Subcutaneous abdominal adipose tissue (tissue), 5 donors: ENCODE results near the gene STRADB.
A peak's percentile ranks its signal among the peaks of the same experiment; 100 is the strongest.

Source experiments
- H3K27ac ChIP-seq: one replicate; pipeline ENCODE4 v1.7.0; 2013; ENCODE audit warnings: low read depth, mild to moderate bottlenecking, inconsistent platforms, low read length, moderate library complexity
- H3K27me3 ChIP-seq, 5 donors: one replicate each; pipeline ENCODE4 v1.7.0; 2013; ENCODE audit warnings: low read length in 5 of 5, inconsistent platforms in 1 of 5; ENCODE audit not compliant: control insufficient read depth in 5 of 5, insufficient read depth in 4 of 5
- H3K36me3 ChIP-seq, 5 donors: one replicate each; pipeline ENCODE4 v1.7.0; 2013; ENCODE audit warnings: low read length in 5 of 5; ENCODE audit not compliant: control insufficient read depth in 5 of 5, insufficient read depth in 5 of 5
- H3K4me1 ChIP-seq, 5 donors: one replicate each; pipeline ENCODE4 v1.7.0; 2013; ENCODE audit warnings: low read length in 5 of 5, mild to moderate bottlenecking in 3 of 5, moderate library complexity in 1 of 5; ENCODE audit not compliant: control insufficient read depth in 5 of 5, insufficient read depth in 5 of 5
- H3K4me3 ChIP-seq, 5 donors: one replicate each; pipeline ENCODE4 v1.7.0; 2013; ENCODE audit warnings: low read length in 5 of 5, low read depth in 1 of 5
- H3K9ac ChIP-seq, 5 donors: one replicate each; pipeline ENCODE4 v1.7.0; 2013; ENCODE audit warnings: low read length in 5 of 5, mild to moderate bottlenecking in 4 of 5, moderate library complexity in 3 of 5
- H3K9me3 ChIP-seq, 5 donors: one replicate each; pipeline ENCODE4 v1.7.0; 2013; ENCODE audit warnings: low read length in 5 of 5; ENCODE audit not compliant: control insufficient read depth in 5 of 5
- donor health status: healthy.
- donor health status: healthy.
- donor health status: healthy.
- donor health status: healthy.
- donor health status: healthy.

The STRADB gene, protein sequence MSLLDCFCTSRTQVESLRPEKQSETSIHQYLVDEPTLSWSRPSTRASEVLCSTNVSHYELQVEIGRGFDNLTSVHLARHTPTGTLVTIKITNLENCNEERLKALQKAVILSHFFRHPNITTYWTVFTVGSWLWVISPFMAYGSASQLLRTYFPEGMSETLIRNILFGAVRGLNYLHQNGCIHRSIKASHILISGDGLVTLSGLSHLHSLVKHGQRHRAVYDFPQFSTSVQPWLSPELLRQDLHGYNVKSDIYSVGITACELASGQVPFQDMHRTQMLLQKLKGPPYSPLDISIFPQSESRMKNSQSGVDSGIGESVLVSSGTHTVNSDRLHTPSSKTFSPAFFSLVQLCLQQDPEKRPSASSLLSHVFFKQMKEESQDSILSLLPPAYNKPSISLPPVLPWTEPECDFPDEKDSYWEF

DNA sequence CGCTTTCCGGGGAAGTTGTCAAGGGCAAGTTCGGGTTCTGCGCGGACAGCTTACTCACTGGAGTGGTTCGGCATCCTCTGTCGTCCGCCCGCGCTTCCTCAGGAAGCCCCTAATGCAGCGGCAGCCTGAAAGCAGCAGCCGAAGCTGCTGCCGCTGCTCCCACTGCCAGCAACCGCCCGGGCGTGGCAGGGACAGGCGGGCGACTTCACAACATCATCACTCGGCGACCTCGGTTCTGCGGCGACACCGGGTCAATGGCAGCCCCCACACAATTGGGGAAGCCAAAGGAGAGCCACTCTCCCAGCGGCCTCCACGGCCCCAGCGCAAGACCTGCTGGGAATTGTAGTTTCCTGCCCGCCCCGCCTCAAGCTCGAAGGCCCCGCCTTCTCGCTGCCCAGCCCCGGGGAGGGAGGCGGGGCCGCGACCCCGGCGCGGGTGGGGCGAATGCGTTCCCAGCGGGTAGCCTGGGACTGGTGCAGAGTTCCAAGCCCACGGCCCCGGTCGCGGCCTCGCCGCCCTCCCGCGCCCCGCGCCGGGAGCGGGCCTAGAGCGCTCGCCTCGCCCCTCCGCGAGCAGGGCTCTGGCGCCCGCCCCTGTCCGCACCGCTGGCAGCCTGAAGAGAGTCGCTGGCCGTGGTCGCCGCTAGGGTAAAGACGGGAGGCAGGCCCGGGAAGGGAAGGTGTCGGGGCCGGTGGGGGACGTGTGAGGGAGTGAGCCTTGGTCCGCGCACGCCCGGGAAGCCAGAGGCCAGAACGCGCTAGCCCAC lies at the start of gene STRADB, which contains the start of gene TRAK2:
Gene STRADB, plus strand, starts transcription at position 449 of the 766 bp plus-strand sequence. CDS start 3,101 bp downstream, outside the sequence.
Gene TRAK2, minus strand, starts transcription at position 167 of the 766 bp plus-strand sequence. CDS start 30,951 bp downstream, outside the sequence.
- Histone ChIP-seq H3K27ac (peak within 1 kb of the TSS; percentile 86), H3K36me3 (peaks cover 0 to 6% (median 0%) of the 10 kb centered on the region in 5 donors), H3K9ac (peak within 1 kb of the TSS; percentile 75 to 91 (median 85)), H3K4me1 (peaks cover 0 to 36% (median 29%) of the 10 kb centered on the region in 5 donors), H3K4me3 (peak within 1 kb of the TSS; percentile 89 to 97 (median 95)), H3K9me3 (no peaks in the 10 kb centered on the region), H3K27me3 (no peaks in the 10 kb centered on the region)

DNA sequence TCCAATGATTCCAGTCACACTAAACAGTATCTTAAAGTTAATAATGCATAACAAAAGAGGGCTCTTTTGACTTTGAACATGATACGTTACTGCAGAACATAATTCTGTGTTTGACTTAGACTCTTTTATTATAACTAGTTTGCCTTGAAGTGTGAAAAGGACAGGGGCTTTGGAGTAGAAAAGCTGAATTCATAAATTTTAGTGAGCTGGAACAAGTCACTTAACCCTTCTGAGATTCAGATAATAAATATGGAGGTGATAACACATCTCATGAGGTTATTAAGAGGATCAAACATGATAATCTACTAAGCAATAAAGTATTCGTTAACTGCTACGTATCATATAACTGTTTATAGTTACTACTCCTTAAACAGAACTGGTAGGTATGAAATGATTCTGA lies 49.7 kb upstream of the STRADB start:
- Histone ChIP-seq H3K27me3 (no peaks in the 10 kb centered on the region), H3K9me3 (no peaks in the 10 kb centered on the region), H3K36me3 (peaks cover 13 to 23% (median 20%) of the 10 kb centered on the region in 5 donors), H3K4me1 (peaks cover 0 to 25% (median 6%) of the 10 kb centered on the region in 5 donors), H3K4me3 (no peak overlapping the region), H3K27ac (no peak overlapping the region), H3K9ac (no peak overlapping the region)

DNA sequence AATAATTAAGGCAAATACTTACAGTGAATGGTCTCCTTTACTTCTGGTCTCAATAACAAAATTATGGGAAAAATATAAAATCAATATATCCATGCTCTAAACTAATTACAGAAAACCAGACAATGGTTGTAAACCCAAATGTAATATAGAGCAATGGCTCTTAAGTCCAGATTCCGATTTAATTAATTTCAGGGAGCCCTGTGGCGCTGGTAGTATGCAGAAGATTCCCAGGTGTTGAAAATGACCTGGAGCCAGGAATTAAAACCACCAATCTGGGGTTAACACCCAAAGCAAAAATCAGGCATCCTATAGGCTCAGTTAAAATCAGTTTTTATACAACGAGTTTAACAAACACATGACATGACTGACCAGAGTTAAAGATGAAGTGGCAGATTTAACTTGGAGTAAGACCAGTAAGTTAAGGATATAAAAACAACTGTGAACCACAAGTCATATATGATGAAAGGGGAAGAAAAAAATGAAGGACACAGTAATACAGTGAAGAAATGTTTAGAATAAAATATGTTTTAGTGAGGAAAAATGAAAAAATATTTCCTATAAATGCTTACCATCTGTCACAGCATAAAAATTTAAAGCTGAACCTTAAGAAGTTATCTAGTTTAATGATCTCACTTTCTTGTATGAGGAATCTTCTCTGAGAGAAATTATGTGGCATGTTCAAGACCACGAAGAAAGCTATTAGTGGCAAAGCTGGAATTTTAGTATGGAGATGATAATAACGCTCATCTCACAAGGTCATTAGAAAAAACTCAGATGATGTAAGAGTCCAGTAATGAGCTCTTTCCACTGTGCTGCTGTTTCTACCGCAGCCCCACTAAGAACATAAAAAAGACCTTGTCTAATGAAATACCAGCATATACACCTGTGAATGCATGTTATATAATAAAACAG lies 48.6 kb upstream of the STRADB start:
- no peaks in the 10 kb centered on the region for H3K27me3 ChIP-seq
- H3K9me3 ChIP-seq, result no peaks in the 10 kb centered on the region
- H3K36me3 ChIP-seq, result peaks cover 3 to 12% (median 9%) of the 10 kb centered on the region in 5 donors
- peaks cover 0 to 31% (median 11%) of the 10 kb centered on the region in 5 donors for H3K4me1 ChIP-seq
- no peak overlapping the region for H3K27ac ChIP-seq
- no peak overlapping the region for H3K4me3 ChIP-seq
- H3K9ac ChIP-seq, result no peak overlapping the region

DNA sequence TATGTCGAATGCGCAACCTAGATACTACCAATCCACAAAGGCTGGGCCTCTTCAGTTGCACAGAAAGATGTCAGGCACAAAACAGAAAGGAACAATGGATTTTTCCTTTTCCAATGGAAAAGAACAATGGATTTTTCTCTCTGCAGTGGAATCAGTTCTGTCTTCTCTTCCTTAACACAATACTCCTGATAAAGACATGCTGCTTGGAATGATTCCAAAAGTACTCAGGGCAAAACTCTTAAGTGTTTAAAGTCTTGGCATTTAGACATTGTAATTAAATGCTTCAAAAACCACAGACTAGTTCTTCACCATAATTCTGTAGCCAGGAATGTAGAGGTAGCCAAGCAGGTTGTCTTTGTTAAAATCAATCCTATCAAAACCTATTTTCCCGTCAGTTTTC lies 47.7 kb upstream of the STRADB start:
- no peak overlapping the region for H3K9ac ChIP-seq
- no peak overlapping the region for H3K4me3 ChIP-seq
- H3K4me1 ChIP-seq, result peaks cover 0 to 31% (median 11%) of the 10 kb centered on the region in 5 donors
- no peaks in the 10 kb centered on the region for H3K9me3 ChIP-seq
- H3K36me3 ChIP-seq, result peaks cover 0 to 6% (median 3%) of the 10 kb centered on the region in 5 donors
- H3K27ac ChIP-seq, result peak overlapping the region; percentile 12
- no peaks in the 10 kb centered on the region for H3K27me3 ChIP-seq

DNA sequence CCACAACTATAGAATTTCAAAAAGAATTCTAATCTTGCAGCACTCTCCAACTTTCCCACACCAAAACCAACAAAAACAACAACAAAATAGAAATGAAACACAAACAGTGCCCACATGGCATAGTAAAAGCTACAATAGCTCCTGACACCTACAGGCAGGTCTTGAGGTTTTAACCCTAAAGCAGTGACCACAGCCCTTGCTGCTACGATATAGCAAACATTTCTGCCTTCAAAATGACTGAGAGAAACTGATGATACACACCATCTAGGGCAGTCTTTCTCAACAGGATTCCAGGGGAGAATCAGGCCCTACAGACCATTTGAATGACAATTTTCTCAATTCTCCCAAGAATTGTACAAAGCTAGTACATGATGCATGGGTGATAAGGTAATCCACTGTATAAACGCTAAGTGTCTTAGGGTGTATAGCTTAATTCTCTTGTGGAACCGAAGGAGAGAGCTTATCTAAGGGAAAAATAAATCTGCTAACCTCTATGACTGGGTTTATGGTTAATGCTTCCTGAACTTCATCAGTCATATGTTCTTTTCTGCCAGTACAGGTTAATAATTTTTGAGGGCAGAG lies 46.8 kb upstream of the STRADB start:
- Histone ChIP-seq H3K27ac (peak overlapping the region; percentile 82), H3K9me3 (no peaks in the 10 kb centered on the region), H3K4me1 (peaks cover 0 to 31% (median 11%) of the 10 kb centered on the region in 5 donors), H3K4me3 (no peak overlapping the region), H3K9ac (peak overlapping the region in 1 of 5 donors; percentile 30), H3K36me3 (peaks cover 0 to 2% (median 0%) of the 10 kb centered on the region in 5 donors), H3K27me3 (no peaks in the 10 kb centered on the region)

DNA sequence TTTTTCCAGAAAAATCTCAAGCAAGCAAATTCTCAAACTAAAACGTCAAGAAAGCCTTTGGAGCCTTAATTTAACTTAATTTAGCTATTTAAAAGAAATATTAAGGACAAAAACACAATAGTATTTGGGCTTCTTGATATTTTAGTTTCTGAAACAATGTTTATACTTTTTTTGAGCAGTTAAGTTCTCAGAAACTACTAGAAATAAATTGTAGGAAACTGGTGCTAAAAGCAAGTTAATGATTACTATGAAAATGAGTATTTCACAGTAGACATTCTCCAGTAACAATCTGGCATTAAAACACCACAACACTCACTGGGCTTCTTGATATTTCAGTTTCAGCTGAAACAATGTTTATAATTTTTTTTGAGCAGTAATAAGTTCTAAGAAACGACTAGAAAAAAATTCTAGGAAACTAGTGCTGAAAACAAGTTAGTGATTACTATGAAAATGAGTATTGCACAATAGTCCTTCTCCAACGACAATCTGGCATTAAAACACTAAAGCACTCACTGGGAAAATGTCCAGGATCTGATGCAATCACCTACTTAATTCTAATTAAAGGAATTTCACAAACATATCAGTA lies 45.4 kb upstream of the STRADB start:
- Histone ChIP-seq H3K4me1 (peaks cover 0 to 31% (median 16%) of the 10 kb centered on the region in 5 donors), H3K27me3 (no peaks in the 10 kb centered on the region), H3K36me3 (no peaks in the 10 kb centered on the region), H3K9me3 (no peaks in the 10 kb centered on the region), H3K27ac (peak overlapping the region; percentile 82), H3K4me3 (no peak overlapping the region), H3K9ac (no peak overlapping the region)

DNA sequence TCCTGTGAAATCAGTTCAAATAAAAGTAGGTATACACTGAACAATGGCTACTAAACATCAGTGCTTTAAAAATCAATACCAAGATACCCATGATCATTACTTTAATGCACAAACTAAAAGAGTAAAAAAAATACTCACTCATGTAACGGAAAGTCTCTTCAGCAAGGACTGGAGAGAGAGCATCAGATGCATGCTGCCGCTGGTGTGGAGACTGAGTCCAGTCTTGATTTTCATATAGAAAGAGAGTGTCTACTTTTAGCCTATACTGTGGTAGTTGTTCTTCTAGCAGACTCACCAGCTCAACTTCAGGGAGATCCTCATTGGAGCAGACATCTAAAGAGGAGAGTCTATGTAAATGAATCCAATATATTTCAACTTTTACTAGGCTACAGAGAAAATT lies 44.3 kb upstream of the STRADB start:
- Histone ChIP-seq H3K4me3 (peak overlapping the region in 1 of 5 donors; percentile 4), H3K27ac (peak overlapping the region; percentile 82), H3K9me3 (no peaks in the 10 kb centered on the region), H3K36me3 (no peaks in the 10 kb centered on the region), H3K27me3 (no peaks in the 10 kb centered on the region), H3K9ac (no peak overlapping the region), H3K4me1 (peaks cover 0 to 31% (median 17%) of the 10 kb centered on the region in 5 donors)

DNA sequence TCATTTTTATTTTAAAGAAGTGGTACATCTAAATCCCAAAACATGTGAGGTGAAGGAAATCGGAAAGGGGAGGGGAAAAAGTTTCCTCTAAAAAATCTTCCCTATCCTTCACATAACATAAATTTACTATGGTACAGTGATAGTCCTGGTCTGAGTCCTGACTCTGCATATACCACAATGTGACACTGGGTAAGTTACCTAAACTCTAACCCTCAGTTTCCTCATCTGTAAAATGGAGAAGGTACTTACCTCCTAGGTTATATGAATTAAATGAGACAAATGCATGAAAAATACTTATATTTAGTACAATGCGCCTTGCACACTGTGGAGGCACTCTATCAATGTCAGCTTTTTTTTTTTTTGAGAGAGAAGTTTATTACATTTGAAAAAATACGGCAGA lies 42.6 kb upstream of the STRADB start:
- H3K9ac ChIP-seq, result no peak overlapping the region
- H3K9me3 ChIP-seq, result no peaks in the 10 kb centered on the region
- H3K27ac ChIP-seq, result no peak overlapping the region
- no peak overlapping the region for H3K4me3 ChIP-seq
- no peaks in the 10 kb centered on the region for H3K27me3 ChIP-seq
- no peaks in the 10 kb centered on the region for H3K36me3 ChIP-seq
- peaks cover 0 to 35% (median 18%) of the 10 kb centered on the region in 5 donors for H3K4me1 ChIP-seq

DNA sequence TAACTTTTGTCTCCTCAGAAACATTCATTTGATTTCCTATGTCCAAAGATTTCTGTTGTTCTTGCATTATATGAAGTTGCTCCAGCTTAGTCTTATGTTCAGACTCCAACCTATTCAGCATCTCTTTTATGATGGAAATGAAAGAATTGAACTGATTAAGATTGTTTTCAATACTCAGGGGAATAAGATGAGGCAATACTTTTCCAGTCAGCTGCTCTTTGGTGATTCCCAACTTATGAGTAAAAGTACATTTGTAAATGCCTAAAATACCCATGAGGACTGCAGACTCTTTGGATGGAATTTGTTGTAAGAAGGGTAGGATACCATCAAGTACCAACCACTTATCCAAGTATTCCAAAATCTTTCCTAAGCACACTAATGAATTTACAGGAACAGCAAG lies 40.1 kb upstream of the STRADB start:
- H3K27me3 ChIP-seq, result no peaks in the 10 kb centered on the region
- no peak overlapping the region for H3K9ac ChIP-seq
- no peaks in the 10 kb centered on the region for H3K36me3 ChIP-seq
- H3K27ac ChIP-seq, result no peak overlapping the region
- H3K4me3 ChIP-seq, result no peak overlapping the region
- H3K4me1 ChIP-seq, result peaks cover 0 to 29% (median 18%) of the 10 kb centered on the region in 5 donors
- H3K9me3 ChIP-seq, result no peaks in the 10 kb centered on the region
